Aorta (tissue), 5 donors: ENCODE data around the gene SRPRA. TPM values are rescaled to one million over a fixed set of nuclear protein-coding genes. Genes with fewer than 3 reads are reported as not detected.
"Not testable (repeated sequence)": the region's sequence is repeated elsewhere in the genome, so short reads cannot be mapped to it uniquely, and the experiment has no call there.

Source experiments
- ATAC-seq: fragments of 200-7000 bp; cut with Tn5 transposase; one replicate; pipeline ENCODE4 v1.9.1; 2022; ENCODE audit warnings: moderate library complexity; ENCODE audit not compliant: low FRiP score
- DNase-seq, 2 donors: peaks; one replicate each; pipeline ENCODE4 v3.0.0-alpha.2; 2020
- H3K27ac ChIP-seq, 2 donors: one replicate each; pipeline ENCODE4 v1.5.1; 2013; ENCODE audit warnings: low read length in 2 of 2, mild to moderate bottlenecking in 2 of 2, moderate library complexity in 2 of 2, control low read depth in 1 of 2, inconsistent platforms in 1 of 2, low read depth in 1 of 2
- H3K27me3 ChIP-seq, 2 donors: one replicate each; pipeline ENCODE4 v1.6.1; 2013; ENCODE audit warnings: control low read depth in 1 of 2, low read length in 1 of 2, mild to moderate bottlenecking in 1 of 2, moderate library complexity in 1 of 2; ENCODE audit not compliant: insufficient read depth in 2 of 2, control insufficient read depth in 1 of 2
- H3K36me3 ChIP-seq, 2 donors: one replicate each; pipeline ENCODE4 v1.6.1; 2013; ENCODE audit warnings: control low read depth in 1 of 2, low read length in 1 of 2, mild to moderate bottlenecking in 1 of 2; ENCODE audit not compliant: insufficient read depth in 2 of 2, control insufficient read depth in 1 of 2
- H3K4me1 ChIP-seq, 2 donors: one replicate each; pipeline ENCODE4 v1.6.1; 2013; ENCODE audit warnings: low read length in 2 of 2, control low read depth in 1 of 2, mild to moderate bottlenecking in 1 of 2, moderate library complexity in 1 of 2; ENCODE audit not compliant: insufficient read depth in 2 of 2, control insufficient read depth in 1 of 2
- H3K4me3 ChIP-seq, 2 donors: one replicate each; pipeline ENCODE4 v1.5.1; 2013; ENCODE audit warnings: low read length in 2 of 2, control low read depth in 1 of 2, mild to moderate bottlenecking in 1 of 2
- H3K9me3 ChIP-seq: one replicate; pipeline ENCODE4 v1.6.1; 2013; ENCODE audit warnings: mild to moderate bottlenecking, low read length; ENCODE audit not compliant: control insufficient read depth
- WGBS, 2 donors: extraction: QIAGEN DNeasy Blood & Tissue Kit; methylation state at CpG; one replicate each; pipeline ENCODE4 v1.1.7; 2013; 5-methylcytosine and 5-hydroxymethylcytosine counted together
- intact Hi-C, 2 donors: fragments of 100-400 bp; cut with DNase I; formaldehyde crosslinking; loops; one replicate each; pipeline versions ENCODE4 v1.14.2 to v1.15.0; 2022
- polyA plus RNA-seq, 2 donors: library from polyadenylated mRNA; stranded (reverse); fragments of 200-250 nt; gene quantifications; one replicate each; pipeline ENCODE4 v1.2.3, GENCODE V29; 2013
- total RNA-seq, 2 donors: library from RNA; stranded (reverse); fragmentation: NEBNext Ultra II Directional; extraction: Animal tissue kit (Norgen Biotek cat#: 25700); gene quantifications; one replicate each; pipeline ENCODE4 v1.2.1, GENCODE V29; 2021
- donor health status: healthy with polysubstance abuse.
- donor health status: Bipolar disorder and iron deficiency.
- donor health status: DM: no; HTN: no; CAD: no.
- donor health status: DM: no; HTN: no; CAD: no.
- donor health status: DM: yes; HTN: yes; CAD: no.

The SRPRA gene
- total and polyA plus RNA-seq, 4 donors: 29.4 to 104 (median 88.8) TPM

DNA sequence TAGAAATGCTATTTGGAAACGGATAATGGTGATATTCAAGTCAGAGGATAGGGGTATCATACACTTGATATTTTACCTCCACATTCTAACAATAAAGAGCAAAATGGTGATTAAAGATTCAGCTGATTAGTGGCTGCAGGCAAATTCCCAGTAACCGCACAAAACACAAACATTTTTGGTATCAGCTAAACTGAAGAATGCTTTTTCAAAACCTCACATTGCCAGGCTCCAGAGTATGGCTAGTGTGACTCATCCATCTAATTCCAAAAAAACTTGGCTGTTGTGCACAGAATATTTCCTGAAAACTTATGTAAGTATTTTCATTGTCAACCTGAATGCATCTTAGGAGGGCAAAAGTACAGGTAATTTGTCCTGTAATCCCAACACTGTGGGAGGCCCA lies 10.9 kb downstream of the SRPRA start:
- no peak for ATAC-seq
- intact Hi-C loops: no loop called here
- WGBS, 2 donors: 65 to 74% methylated on average over 2 of the region's 2 CpGs
- H3K27ac ChIP-seq: no peak overlapping the region
- H3K9me3 ChIP-seq: no peaks in the 10 kb centered on the region
- no peaks in the 10 kb centered on the region for H3K4me1 ChIP-seq
- H3K27me3 ChIP-seq: no peaks in the 10 kb centered on the region
- peaks cover 3 to 6% of the 10 kb centered on the region in 2 donors for H3K36me3 ChIP-seq
- no peak for DNase-seq
- H3K4me3 ChIP-seq: no peak overlapping the region

DNA sequence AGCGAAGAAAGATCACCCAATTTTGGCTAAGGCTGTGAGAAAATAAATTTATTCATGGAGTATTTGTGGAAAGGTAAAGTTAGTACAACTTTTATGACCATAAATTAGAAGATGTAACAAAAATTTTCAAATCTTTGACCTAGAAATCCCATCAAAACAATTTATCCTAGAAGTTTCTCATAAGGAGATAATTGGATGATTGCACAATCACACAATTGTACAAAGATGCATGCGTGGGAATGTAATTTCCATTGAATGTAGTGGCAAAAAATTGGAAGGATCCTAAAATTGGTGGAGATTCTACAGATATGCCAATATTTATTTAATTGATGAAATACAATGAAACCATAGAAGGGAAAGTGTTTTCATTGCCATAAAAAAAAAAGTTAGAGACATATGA lies 11.6 kb downstream of the SRPRA start:
- DNase-seq: no peak
- Histone ChIP-seq H3K4me3 (no peak overlapping the region), H3K9me3 (no peaks in the 10 kb centered on the region), H3K27me3 (no peaks in the 10 kb centered on the region), H3K36me3 (peaks cover 3 to 4% of the 10 kb centered on the region in 2 donors), H3K27ac (no peak overlapping the region), H3K4me1 (no peaks in the 10 kb centered on the region)
- WGBS, 2 donors: 90 to 100% methylated on average over 2 of the region's 2 CpGs
- no peak for ATAC-seq
- intact Hi-C loops: no loop called here

DNA sequence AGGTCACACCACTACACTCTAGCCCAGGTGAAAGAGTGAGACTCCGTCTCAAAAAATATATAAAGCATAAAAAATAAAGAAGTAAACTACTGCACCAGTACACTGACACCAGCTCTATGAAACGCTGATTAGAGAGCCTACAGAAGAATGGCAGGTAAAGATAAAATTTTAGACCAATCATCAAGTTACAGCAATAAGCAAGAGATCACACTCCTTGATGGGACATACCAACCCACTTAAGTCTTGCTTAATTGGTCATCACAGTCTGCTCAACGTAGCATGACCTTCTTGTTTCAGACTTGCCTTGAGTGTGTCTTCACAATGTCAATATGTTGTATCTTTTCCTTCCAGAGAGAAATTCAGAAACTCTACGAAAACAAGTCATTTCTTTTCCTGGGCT lies 12.5 kb downstream of the SRPRA start:
- intact Hi-C loops: no loop called here
- Histone ChIP-seq H3K4me1 (no peaks in the 10 kb centered on the region), H3K27ac (no peak overlapping the region), H3K27me3 (no peaks in the 10 kb centered on the region), H3K36me3 (peaks cover 3 to 4% of the 10 kb centered on the region in 2 donors), H3K9me3 (no peaks in the 10 kb centered on the region), H3K4me3 (no peak overlapping the region)
- DNase-seq (no peak), ATAC-seq (no peak)
- 92 to 94% methylated on average over 4 of the region's 4 CpGs for WGBS, 2 donors

DNA sequence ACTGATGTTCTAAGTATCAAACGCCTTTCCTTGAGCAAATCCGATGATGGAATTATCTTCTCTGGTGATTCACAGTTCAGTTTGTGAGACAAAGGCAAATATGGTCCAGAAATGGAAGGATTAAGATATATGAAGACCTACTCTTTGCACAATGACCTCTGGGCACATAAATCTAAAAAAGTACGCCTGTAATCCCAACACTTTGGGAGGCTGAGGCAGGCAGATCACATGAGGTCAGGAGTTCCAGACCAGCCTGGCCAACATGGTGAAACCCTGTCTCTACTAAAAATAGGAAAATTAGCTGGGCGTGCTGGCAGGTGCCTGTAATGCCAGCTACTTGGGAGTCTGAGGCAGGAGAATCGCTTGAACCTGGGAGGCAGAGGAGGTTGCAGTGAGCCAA lies 13.2 kb downstream of the SRPRA start:
- H3K27ac ChIP-seq, DNase-seq, intact Hi-C loops, H3K27me3 ChIP-seq, H3K4me3 ChIP-seq, H3K9me3 ChIP-seq, ATAC-seq, H3K36me3 ChIP-seq, H3K4me1 ChIP-seq: not testable (repeated sequence)
- WGBS, 2 donors: 87 to 89% methylated on average over 5 of the region's 5 CpGs

DNA sequence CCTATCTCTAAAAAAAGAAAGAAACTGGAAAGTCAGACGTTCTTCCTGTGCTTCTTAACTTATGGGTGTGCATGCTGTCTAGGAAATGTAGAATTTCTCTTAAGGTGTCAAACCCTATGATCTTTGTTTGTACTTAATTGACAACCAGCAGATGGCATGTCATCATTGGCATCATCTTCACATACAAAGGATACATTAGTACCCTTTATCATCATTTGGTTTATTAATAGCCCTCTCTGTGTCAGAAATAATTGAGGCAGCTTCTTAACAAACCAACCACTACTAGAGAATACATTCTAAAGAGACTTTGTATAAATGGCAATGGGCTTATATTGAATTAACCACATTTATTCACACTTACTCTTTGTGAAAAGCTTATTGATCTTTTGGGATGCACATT lies 13.9 kb downstream of the SRPRA start:
- Histone ChIP-seq H3K27ac (no peak overlapping the region), H3K27me3 (no peaks in the 10 kb centered on the region), H3K4me1 (no peaks in the 10 kb centered on the region), H3K4me3 (no peak overlapping the region), H3K9me3 (no peaks in the 10 kb centered on the region), H3K36me3 (peaks cover 3 to 4% of the 10 kb centered on the region in 2 donors)
- intact Hi-C loops: no loop called here
- WGBS, 2 donors: 46 to 61% methylated on average over 1 of the region's 1 CpG
- DNase-seq (no peak), ATAC-seq (no peak)

DNA sequence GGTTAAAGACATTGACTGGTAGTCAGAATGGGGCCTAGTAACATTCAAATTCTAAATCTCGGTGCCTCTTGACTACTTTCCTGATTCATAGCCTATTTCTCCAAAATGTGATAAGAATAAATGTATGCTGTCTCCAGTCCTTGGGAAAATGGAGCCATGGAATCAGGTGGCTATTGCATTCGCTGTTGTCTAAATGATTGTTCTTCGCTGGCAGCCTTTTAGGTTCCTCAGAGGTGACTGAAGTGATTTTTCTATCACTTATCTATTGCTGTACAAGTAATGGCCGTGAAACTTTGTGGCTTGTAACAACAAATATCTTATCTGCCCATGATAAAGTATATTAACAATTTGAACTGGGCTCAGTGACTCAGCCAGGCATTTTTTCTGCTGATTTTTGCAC lies 15.4 kb downstream of the SRPRA start:
- DNase-seq (no peak), ATAC-seq (no peak)
- intact Hi-C loops: no loop called here
- 74 to 91% methylated on average over 4 of the region's 4 CpGs for WGBS, 2 donors
- H3K36me3 ChIP-seq: peaks cover 3 to 6% of the 10 kb centered on the region in 2 donors
- H3K27me3 ChIP-seq: no peaks in the 10 kb centered on the region
- H3K9me3 ChIP-seq: no peaks in the 10 kb centered on the region
- H3K27ac ChIP-seq: no peak overlapping the region
- H3K4me1 ChIP-seq: no peaks in the 10 kb centered on the region
- H3K4me3 ChIP-seq: no peak overlapping the region

DNA sequence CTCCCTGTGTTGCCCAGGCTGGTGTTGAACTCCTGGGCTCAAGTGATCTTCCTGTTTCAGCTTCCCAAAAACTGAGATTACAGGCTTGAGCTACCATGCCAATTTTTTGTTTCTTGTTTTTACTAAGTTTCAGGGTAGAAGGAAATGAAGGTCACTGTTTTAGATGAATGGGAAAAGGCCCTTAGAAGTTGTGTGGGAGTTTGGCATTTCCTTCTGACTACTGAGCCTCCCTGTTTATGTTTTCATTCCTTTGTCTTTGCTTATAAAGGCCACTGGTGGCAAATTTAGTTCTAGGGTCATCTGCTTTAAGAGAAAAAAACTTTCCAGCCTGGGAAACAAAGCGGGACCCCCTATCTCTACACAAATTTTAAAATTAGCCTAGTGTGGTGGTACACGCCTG lies 22.1 kb downstream of the SRPRA start:
- no peak overlapping the region for H3K27ac ChIP-seq
- H3K36me3 ChIP-seq: peaks cover 3 to 10% of the 10 kb centered on the region in 2 donors
- ATAC-seq (no peak), DNase-seq (no peak)
- H3K4me3 ChIP-seq: no peak overlapping the region
- no peaks in the 10 kb centered on the region for H3K9me3 ChIP-seq
- intact Hi-C loops: no loop called here
- H3K4me1 ChIP-seq: no peaks in the 10 kb centered on the region
- WGBS, 2 donors: 74 to 78% methylated on average over 2 of the region's 2 CpGs
- no peaks in the 10 kb centered on the region for H3K27me3 ChIP-seq

DNA sequence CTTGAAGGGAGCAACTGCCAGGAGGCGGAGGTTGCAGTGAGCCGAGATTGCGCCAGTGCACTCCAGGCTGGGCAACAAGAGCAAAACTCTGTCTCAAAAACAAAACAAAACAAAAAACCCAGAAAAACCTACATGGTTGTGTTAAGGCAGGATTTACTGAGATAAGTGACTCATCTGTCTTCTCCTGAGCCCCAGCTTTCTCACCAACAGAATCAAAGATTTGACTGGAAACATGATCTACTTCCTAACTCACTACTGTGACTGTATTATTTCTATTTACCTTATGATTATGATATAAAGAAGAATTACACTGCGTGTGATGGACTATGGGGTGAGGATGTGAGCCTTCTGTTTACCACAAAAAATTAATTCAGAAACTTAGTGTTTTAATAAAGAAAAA lies 35.3 kb downstream of the SRPRA start:
- no peak for DNase-seq

DNA sequence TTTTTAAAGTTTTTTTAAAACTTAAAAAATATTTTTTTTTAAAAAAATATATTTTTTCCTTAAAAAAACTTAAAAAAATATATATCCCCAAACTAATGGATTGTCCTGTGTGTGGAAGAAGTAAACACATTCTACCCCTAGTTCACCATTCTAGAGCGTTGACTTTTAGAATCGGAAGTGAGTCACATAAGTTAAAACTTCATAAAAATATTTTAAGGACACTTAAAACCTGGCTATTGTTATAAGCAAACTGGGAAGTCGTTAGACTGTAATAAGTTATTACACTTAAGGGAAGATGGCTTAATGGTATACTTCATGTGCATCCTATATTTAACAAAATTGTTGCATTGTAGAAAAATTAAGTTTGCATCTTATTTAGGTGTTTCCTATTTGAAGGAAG lies 36.0 kb downstream of the SRPRA start:
- intact Hi-C loops: no loop called here
- Histone ChIP-seq H3K36me3 (peaks cover 0 to 3% of the 10 kb centered on the region in 2 donors), H3K27ac (no peak overlapping the region), H3K9me3 (no peaks in the 10 kb centered on the region), H3K4me3 (no peak overlapping the region), H3K4me1 (no peaks in the 10 kb centered on the region), H3K27me3 (no peaks in the 10 kb centered on the region)
- no peak for DNase-seq
- no peak for ATAC-seq
- 93 to 96% methylated on average over 3 of the region's 3 CpGs for WGBS, 2 donors

More for the DNA sequence above, 35.3 kb downstream of the SRPRA start:
- Histone ChIP-seq H3K36me3 (peaks cover 0 to 3% of the 10 kb centered on the region in 2 donors), H3K4me3 (no peak overlapping the region), H3K27ac (no peak overlapping the region), H3K9me3 (no peaks in the 10 kb centered on the region), H3K4me1 (no peaks in the 10 kb centered on the region), H3K27me3 (no peaks in the 10 kb centered on the region)
- intact Hi-C loops: no loop called here
- ATAC-seq: no peak
- 89 to 98% methylated on average over 4 of the region's 4 CpGs for WGBS, 2 donors
